Chondrocyte (in vitro differentiated cells): ENCODE measurements around the gene RCAN2. TPM values are rescaled to one million over a fixed set of nuclear protein-coding genes. Genes with fewer than 3 reads are reported as not detected.
"Not testable (repeated sequence)": the region's sequence is repeated elsewhere in the genome, so short reads cannot be mapped to it uniquely, and the experiment has no call there.

ENCODE experiments used
- DNase-seq: peaks from one replicate; pipeline ENCODE4 v3.0.0; 2021; ENCODE audit warnings: mixed read lengths, low spot score
- H3K27ac Mint-ChIP-seq: one replicate; pipeline ENCODE4 v1.8.0; 2021; ENCODE audit warnings: mild to moderate bottlenecking, moderate library complexity, mixed read lengths; ENCODE audit not compliant: unreplicated experiment
- H3K27me3 Mint-ChIP-seq: 2 replicates; pipeline ENCODE4 v1.8.0; 2021; ENCODE audit warnings: low read depth, mixed read lengths
- H3K36me3 Mint-ChIP-seq: 2 replicates; pipeline ENCODE4 v1.8.0; 2021; ENCODE audit warnings: low read depth, mixed read lengths
- H3K4me1 Mint-ChIP-seq: 2 replicates; pipeline ENCODE4 v1.8.0; 2021; ENCODE audit warnings: low read depth, mild to moderate bottlenecking, mixed read lengths
- H3K4me3 Mint-ChIP-seq: one replicate; pipeline ENCODE4 v1.8.0; 2021; ENCODE audit warnings: mild to moderate bottlenecking, moderate library complexity, mixed read lengths; ENCODE audit not compliant: unreplicated experiment
- H3K9me3 Mint-ChIP-seq: 2 replicates; pipeline ENCODE4 v1.8.0; 2021; ENCODE audit warnings: low read depth, mixed read lengths
- total RNA-seq: library from RNA; stranded (reverse); gene quantifications from 3 replicates; pipeline ENCODE4 v1.2.1, GENCODE V29; 2021
- TF ChIP-seq, protein P1 (sequence below): fragments of 200-600 bp; sonication (generic); IDR thresholded peaks from 2 replicates; pipeline ENCODE4 v1.5.0; 2021; ENCODE audit warnings: antibody characterized with exemption, mild to moderate bottlenecking, moderate library complexity

The RCAN2 gene
- total RNA-seq, 1 donor from 2014 or later, result 23.8 TPM

GRCh38 chr6:46338131-46338530 lies 153.1 kb downstream of the RCAN2 start:
- Mint-ChIP-seq H3K4me3 (no peak overlapping the region), H3K36me3 (peaks cover 3% of the 10 kb centered on the region), H3K27me3 (peaks cover 1% of the 10 kb centered on the region), H3K4me1 (no peaks in the 10 kb centered on the region), H3K27ac (no peak overlapping the region), H3K9me3 (no peaks in the 10 kb centered on the region)
- no peak for DNase-seq
- TF ChIP-seq, protein P1, sequence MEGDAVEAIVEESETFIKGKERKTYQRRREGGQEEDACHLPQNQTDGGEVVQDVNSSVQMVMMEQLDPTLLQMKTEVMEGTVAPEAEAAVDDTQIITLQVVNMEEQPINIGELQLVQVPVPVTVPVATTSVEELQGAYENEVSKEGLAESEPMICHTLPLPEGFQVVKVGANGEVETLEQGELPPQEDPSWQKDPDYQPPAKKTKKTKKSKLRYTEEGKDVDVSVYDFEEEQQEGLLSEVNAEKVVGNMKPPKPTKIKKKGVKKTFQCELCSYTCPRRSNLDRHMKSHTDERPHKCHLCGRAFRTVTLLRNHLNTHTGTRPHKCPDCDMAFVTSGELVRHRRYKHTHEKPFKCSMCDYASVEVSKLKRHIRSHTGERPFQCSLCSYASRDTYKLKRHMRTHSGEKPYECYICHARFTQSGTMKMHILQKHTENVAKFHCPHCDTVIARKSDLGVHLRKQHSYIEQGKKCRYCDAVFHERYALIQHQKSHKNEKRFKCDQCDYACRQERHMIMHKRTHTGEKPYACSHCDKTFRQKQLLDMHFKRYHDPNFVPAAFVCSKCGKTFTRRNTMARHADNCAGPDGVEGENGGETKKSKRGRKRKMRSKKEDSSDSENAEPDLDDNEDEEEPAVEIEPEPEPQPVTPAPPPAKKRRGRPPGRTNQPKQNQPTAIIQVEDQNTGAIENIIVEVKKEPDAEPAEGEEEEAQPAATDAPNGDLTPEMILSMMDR, result no peak

DNA sequence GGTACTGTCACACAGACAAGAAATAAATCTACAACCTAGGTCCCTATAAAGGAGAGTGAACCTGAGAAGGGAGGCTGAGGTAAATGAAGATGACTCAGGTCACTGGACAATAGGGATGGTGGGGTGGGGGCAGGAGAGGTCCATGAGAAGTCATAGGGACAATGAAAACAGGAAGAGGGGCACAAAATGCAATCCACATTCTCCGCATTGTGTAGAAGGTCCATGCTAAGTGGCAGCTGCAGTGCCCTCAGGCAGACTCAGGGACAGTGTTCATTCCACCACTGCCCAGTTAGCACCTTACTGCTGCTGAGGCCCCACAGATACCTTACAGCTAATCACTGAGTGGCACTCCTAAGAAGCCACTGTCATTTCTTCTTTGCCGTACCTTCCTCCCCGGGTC lies 156.8 kb downstream of the RCAN2 start:
- H3K27me3 Mint-ChIP-seq, result peaks cover 1% of the 10 kb centered on the region
- no peak for DNase-seq
- TF ChIP-seq, protein P1, result no peak
- H3K36me3 Mint-ChIP-seq, result peaks cover 3% of the 10 kb centered on the region
- H3K4me1 Mint-ChIP-seq, result no peaks in the 10 kb centered on the region
- H3K4me3 Mint-ChIP-seq, result no peak overlapping the region
- H3K27ac Mint-ChIP-seq, result no peak overlapping the region
- no peaks in the 10 kb centered on the region for H3K9me3 Mint-ChIP-seq

DNA sequence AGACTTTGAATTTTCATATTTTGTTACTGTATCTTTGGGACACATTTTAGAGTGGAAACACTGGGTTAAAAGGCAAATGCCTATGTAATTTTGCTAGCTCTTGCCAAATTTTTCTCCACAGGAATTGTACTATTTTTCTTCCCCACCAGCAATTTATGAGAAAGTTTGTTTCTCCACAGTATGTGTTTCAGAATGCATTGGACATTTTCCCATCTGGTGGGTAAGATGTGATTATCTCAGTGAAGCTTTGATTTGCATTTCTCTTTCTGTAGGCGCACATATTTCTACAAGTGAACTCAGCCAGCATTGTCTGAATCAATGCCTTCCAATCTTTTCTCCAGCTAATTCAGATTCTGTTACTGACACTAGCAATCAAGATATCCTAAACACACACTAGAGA lies 157.8 kb downstream of the RCAN2 start:
- TF ChIP-seq, protein P1, result no peak
- no peak overlapping the region for H3K4me3 Mint-ChIP-seq

DNA sequence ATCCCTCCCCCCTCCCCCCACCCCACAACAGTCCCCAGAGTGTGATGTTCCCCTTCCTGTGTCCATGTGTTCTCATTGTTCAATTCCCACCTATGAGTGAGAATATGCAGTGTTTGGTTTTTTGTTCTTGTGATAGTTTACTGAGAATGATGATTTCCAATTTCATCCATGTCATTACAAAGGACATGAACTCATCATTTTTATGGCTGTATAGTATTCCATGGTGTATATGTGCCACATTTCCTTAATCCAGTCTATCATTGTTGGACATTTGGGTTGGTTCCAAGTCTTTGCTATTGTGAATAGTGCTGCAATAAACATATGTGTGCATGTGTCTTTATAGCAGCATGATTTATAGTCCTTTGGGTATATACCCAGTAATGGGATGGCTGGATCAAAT lies 158.8 kb downstream of the RCAN2 start:
- H3K36me3 Mint-ChIP-seq, H3K27ac Mint-ChIP-seq, DNase-seq, H3K27me3 Mint-ChIP-seq, H3K4me1 Mint-ChIP-seq, H3K4me3 Mint-ChIP-seq, H3K9me3 Mint-ChIP-seq: not testable (repeated sequence)

More for the DNA sequence above, 157.8 kb downstream of the RCAN2 start:
- DNase-seq, result no peak
- H3K4me1 Mint-ChIP-seq, result no peaks in the 10 kb centered on the region
- peaks cover 4% of the 10 kb centered on the region for H3K27me3 Mint-ChIP-seq
- H3K36me3 Mint-ChIP-seq, result peaks cover 2% of the 10 kb centered on the region
- no peaks in the 10 kb centered on the region for H3K9me3 Mint-ChIP-seq
- H3K27ac Mint-ChIP-seq, result no peak overlapping the region

GRCh38 chr6:46331461-46331860 lies 159.8 kb downstream of the RCAN2 start:
- H3K27me3 Mint-ChIP-seq, result peaks cover 9% of the 10 kb centered on the region
- H3K36me3 Mint-ChIP-seq, result no peaks in the 10 kb centered on the region
- no peak for DNase-seq
- no peaks in the 10 kb centered on the region for H3K9me3 Mint-ChIP-seq
- H3K27ac Mint-ChIP-seq, result no peak overlapping the region
- H3K4me1 Mint-ChIP-seq, result no peaks in the 10 kb centered on the region
- no peak overlapping the region for H3K4me3 Mint-ChIP-seq
- TF ChIP-seq, protein P1, result no peak

GRCh38 chr6:46329568-46329967 lies 161.7 kb downstream of the RCAN2 start:
- Mint-ChIP-seq H3K4me1 (peaks cover 9% of the 10 kb centered on the region), H3K27ac (no peak overlapping the region), H3K27me3 (peaks cover 8% of the 10 kb centered on the region), H3K4me3 (no peak overlapping the region), H3K9me3 (no peaks in the 10 kb centered on the region), H3K36me3 (no peaks in the 10 kb centered on the region)
- DNase-seq, result no peak
- TF ChIP-seq, protein P1, result no peak
